Type B pancreatic cell (in vitro differentiated cells): ENCODE results near the gene WNT7B. TPM values are rescaled to one million over a fixed set of nuclear protein-coding genes. Genes with fewer than 3 reads are reported as not detected.

Experiments used
- DNase-seq: peaks from one replicate; pipeline ENCODE4 v3.0.0; 2021; ENCODE audit warnings: mixed read lengths; ENCODE audit not compliant: unreplicated experiment; ENCODE audit errors: extremely low spot score
- H3K27ac Mint-ChIP-seq: 2 replicates; pipeline ENCODE4 v1.8.0; 2021; ENCODE audit warnings: mild to moderate bottlenecking, mixed read lengths
- H3K27me3 Mint-ChIP-seq: 2 replicates; pipeline ENCODE4 v1.8.0; 2021; ENCODE audit warnings: mixed read lengths
- H3K36me3 Mint-ChIP-seq: 2 replicates; pipeline ENCODE4 v1.8.0; 2021; ENCODE audit warnings: mixed read lengths
- H3K4me1 Mint-ChIP-seq: one replicate; pipeline ENCODE4 v1.8.0; 2021; ENCODE audit warnings: mixed read lengths; ENCODE audit not compliant: unreplicated experiment
- H3K4me3 Mint-ChIP-seq: 2 replicates; pipeline ENCODE4 v1.8.0; 2021; ENCODE audit warnings: mild to moderate bottlenecking, mixed read lengths
- H3K9me3 Mint-ChIP-seq: 2 replicates; pipeline ENCODE4 v1.8.0; 2021; ENCODE audit warnings: mixed read lengths
- CTCF ChIP-seq: fragments of 200-600 bp; sonication (generic); conservative IDR thresholded peaks from 2 replicates; pipeline ENCODE4 v1.5.0; 2021; ENCODE audit warnings: antibody characterized with exemption, mild to moderate bottlenecking
- total RNA-seq: library from RNA; stranded (reverse); gene quantifications from 2 replicates; pipeline ENCODE4 v1.2.1, GENCODE V29; 2021; ENCODE audit warnings: low replicate concordance

WNT7B gene
- total RNA-seq, 1 donor from 2014 or later = 16.4 TPM

GRCh38 chr22:45942787-45943493, 34.0 kb downstream of the WNT7B start:
- no peak overlapping the region for H3K27ac Mint-ChIP-seq
- H3K4me1 Mint-ChIP-seq = no peaks in the 10 kb centered on the region
- no peaks in the 10 kb centered on the region for H3K9me3 Mint-ChIP-seq

GRCh38 chr22:45942344-45942743, 34.6 kb downstream of the WNT7B start:
- no peaks in the 10 kb centered on the region for H3K27me3 Mint-ChIP-seq
- TF ChIP-seq CTCF = no peak
- no peak overlapping the region for H3K4me3 Mint-ChIP-seq
- DNase-seq = no peak
- no peaks in the 10 kb centered on the region for H3K9me3 Mint-ChIP-seq
- no peaks in the 10 kb centered on the region for H3K4me1 Mint-ChIP-seq
- H3K36me3 Mint-ChIP-seq = no peaks in the 10 kb centered on the region
- H3K27ac Mint-ChIP-seq = no peak overlapping the region

More at GRCh38 chr22:45942787-45943493, 34.0 kb downstream of the WNT7B start:
- TF ChIP-seq CTCF = no peak
- H3K4me3 Mint-ChIP-seq = no peak overlapping the region
- no peak for DNase-seq
- H3K36me3 Mint-ChIP-seq = no peaks in the 10 kb centered on the region
- no peaks in the 10 kb centered on the region for H3K27me3 Mint-ChIP-seq

- TF ChIP-seq CTCF = no peak
- Mint-ChIP-seq H3K27ac (no peak overlapping the region), H3K27me3 (peaks cover 3% of the 10 kb centered on the region), H3K4me3 (no peak overlapping the region), H3K9me3 (no peaks in the 10 kb centered on the region), H3K36me3 (no peaks in the 10 kb centered on the region), H3K4me1 (no peaks in the 10 kb centered on the region)
- DNase-seq = no peak
These were observed 38.0 kb downstream of the WNT7B start for GRCh38 chr22:45938913-45939312.

- Mint-ChIP-seq H3K9me3 (no peaks in the 10 kb centered on the region), H3K36me3 (no peaks in the 10 kb centered on the region), H3K4me3 (no peak overlapping the region), H3K4me1 (no peaks in the 10 kb centered on the region), H3K27ac (no peak overlapping the region), H3K27me3 (peaks cover 3% of the 10 kb centered on the region)
- TF ChIP-seq CTCF = no peak
- no peak for DNase-seq
These were observed 39.0 kb downstream of the WNT7B start for GRCh38 chr22:45937960-45938359.

- DNase-seq = no peak
- H3K4me1 Mint-ChIP-seq = no peaks in the 10 kb centered on the region
- TF ChIP-seq CTCF = no peak
- H3K9me3 Mint-ChIP-seq = no peaks in the 10 kb centered on the region
- H3K4me3 Mint-ChIP-seq = no peak overlapping the region
- H3K36me3 Mint-ChIP-seq = no peaks in the 10 kb centered on the region
- H3K27me3 Mint-ChIP-seq = peaks cover 3% of the 10 kb centered on the region
- H3K27ac Mint-ChIP-seq = no peak overlapping the region
These were observed 41.4 kb downstream of the WNT7B start for GRCh38 chr22:45935573-45935972.
